ENCODE data around the gene CCNC. TPM values are rescaled to one million over a fixed set of nuclear protein-coding genes. Genes with fewer than 3 reads are reported as not detected.

CCNC gene
- total and polyA plus RNA-seq, 8 donors: 1.2 to 158 (median 54.5) TPM

- H3K4me3 ChIP-seq: peak overlapping the region; percentile 45 to 70 (median 52)
- peaks cover 41 to 100% (median 92%) of the 10 kb centered on the region in 3 donors for H3K27me3 ChIP-seq
- no peak overlapping the region for H3K27ac ChIP-seq
- intact Hi-C loops (cut with DNase I; ENCODE audit: low total_unique reads): no loop called here
- DNase-seq: peak in 1 of 2 donors; percentile 67
- WGBS, 5 donors: 0 to 2% (median 1%) methylated on average over 26 to 82 of the region's 82 CpGs
- no peaks in the 10 kb centered on the region for H3K36me3 ChIP-seq
- no peak for TF ChIP-seq EP300 (IDR thresholded peaks at IDR 0.05)
- TF ChIP-seq POLR2AphosphoS5 (IDR thresholded peaks at IDR 0.05): no peak
- TF ChIP-seq POLR2A (IDR thresholded peaks at IDR 0.05): no peak
- no peak for TF ChIP-seq CTCF (IDR thresholded peaks at IDR 0.05)
- peaks cover 0 to 11% (median 3%) of the 10 kb centered on the region in 4 donors for H3K9me3 ChIP-seq
- peaks cover 23 to 30% (median 26%) of the 10 kb centered on the region in 4 donors for H3K4me1 ChIP-seq
These were observed 45.4 kb upstream of the CCNC start for GRCh38 chr6:99613705-99614429.

GRCh38 chr6:99613409-99613704 is 44.9 kb upstream of the CCNC start:
- H3K4me1 ChIP-seq: peaks cover 23 to 26% (median 24%) of the 10 kb centered on the region in 4 donors
- TF ChIP-seq POLR2A (IDR thresholded peaks at IDR 0.05): no peak
- TF ChIP-seq CTCF (IDR thresholded peaks at IDR 0.05): peak in 2 of 7 experiments; percentile 19 to 31
- H3K36me3 ChIP-seq: no peaks in the 10 kb centered on the region
- H3K4me3 ChIP-seq: peak overlapping the region; percentile 45 to 70 (median 52)
- peaks cover 46 to 100% (median 92%) of the 10 kb centered on the region in 3 donors for H3K27me3 ChIP-seq
- no peak overlapping the region for H3K27ac ChIP-seq
- peak in 1 of 2 donors; percentile 85 for DNase-seq
- WGBS, 5 donors: 1 to 3% (median 2%) methylated on average over 8 to 37 of the region's 37 CpGs; no CpG with 5 or more reads in 1 of the 5 donors
- peaks cover 0 to 6% (median under 1%) of the 10 kb centered on the region in 4 donors for H3K9me3 ChIP-seq
- intact Hi-C loops (cut with DNase I; ENCODE audit: low total_unique reads): no loop called here

- Histone ChIP-seq H3K9me3 (peaks cover 0 to 4% (median 0%) of the 10 kb centered on the region in 4 donors), H3K27me3 (peaks cover 52 to 100% (median 92%) of the 10 kb centered on the region in 3 donors), H3K27ac (no peak overlapping the region), H3K4me3 (peak overlapping the region; percentile 45 to 70 (median 52)), H3K36me3 (no peaks in the 10 kb centered on the region), H3K4me1 (peaks cover 23 to 32% (median 26%) of the 10 kb centered on the region in 4 donors)
- DNase-seq: no peak
- TF ChIP-seq CTCF (IDR thresholded peaks at IDR 0.05) (no peak), POLR2A (IDR thresholded peaks at IDR 0.05) (no peak), EP300 (IDR thresholded peaks at IDR 0.05) (no peak), POLR2AphosphoS5 (IDR thresholded peaks at IDR 0.05) (no peak)
- 9 to 22% (median 16%) methylated on average over 24 to 56 of the region's 56 CpGs for WGBS, 5 donors
- intact Hi-C loops (cut with DNase I; ENCODE audit: low total_unique reads): no loop called here
These were observed 44.3 kb upstream of the CCNC start for GRCh38 chr6:99612551-99613408.

GRCh38 chr6:99611148-99611547 is 42.7 kb upstream of the CCNC start:
- Histone ChIP-seq H3K27me3 (peaks cover 58 to 100% (median 94%) of the 10 kb centered on the region in 3 donors), H3K9me3 (peaks cover 0 to 4% (median 0%) of the 10 kb centered on the region in 4 donors), H3K4me3 (no peak overlapping the region), H3K27ac (no peak overlapping the region), H3K36me3 (no peaks in the 10 kb centered on the region), H3K4me1 (peaks cover 24 to 47% (median 37%) of the 10 kb centered on the region in 4 donors)
- intact Hi-C loops (cut with DNase I; ENCODE audit: low total_unique reads): no loop called here
- no peak for TF ChIP-seq CTCF (IDR thresholded peaks at IDR 0.05)
- no peak for TF ChIP-seq POLR2A (IDR thresholded peaks at IDR 0.05)
- no peak for TF ChIP-seq POLR2AphosphoS5 (IDR thresholded peaks at IDR 0.05)
- TF ChIP-seq EP300 (IDR thresholded peaks at IDR 0.05): no peak
- no peak for DNase-seq
- WGBS, 5 donors: 3 to 7% (median 3%) methylated on average over 3 of the region's 3 CpGs
